GM20000 (cell line): Measurements from ENCODE around the gene SYT8.

Experiments
- DNase-seq: peaks from one replicate; pipeline ENCODE4 v3.0.0; 2012; ENCODE audit warnings: low spot score
- CTCF ChIP-seq: IDR thresholded peaks from 2 replicates; pipeline ENCODE4 v1.5.1; 2012; ENCODE audit warnings: mild to moderate bottlenecking, control low read depth; ENCODE audit errors: extremely low read depth, missing control alignments

The SYT8 gene

GRCh38 chr11:1854132-1854948, 19.6 kb downstream of the SYT8 start:
- no peak for TF ChIP-seq CTCF
- DNase-seq = peak; percentile 76

- no peak for TF ChIP-seq CTCF
Measured at GRCh38 chr11:1854949-1855885, 20.4 kb downstream of the SYT8 start.

GRCh38 chr11:1855886-1856265, 21.1 kb downstream of the SYT8 start:
- TF ChIP-seq CTCF = no peak

More at GRCh38 chr11:1854949-1855885, 20.4 kb downstream of the SYT8 start:
- peak; percentile 90 for DNase-seq

GRCh38 chr11:1856306-1857005, 21.7 kb downstream of the SYT8 start:
- DNase-seq = no peak
- no peak for TF ChIP-seq CTCF

More at GRCh38 chr11:1855886-1856265, 21.1 kb downstream of the SYT8 start:
- DNase-seq = no peak

- DNase-seq = no peak
- TF ChIP-seq CTCF = no peak
Measured at GRCh38 chr11:1857064-1857463, 22.3 kb downstream of the SYT8 start.

GRCh38 chr11:1858154-1858553, 23.4 kb downstream of the SYT8 start:
- TF ChIP-seq CTCF = no peak
- DNase-seq = no peak
